Activated T-helper 2 cell treated with anti-CD3 and anti-CD28 coated beads, Interferon-gamma antibody, Interleukin-2, Interleukin-4, amounts not matched to agents 10 μg/mL and 5 μg/mL and 100 μg/mL, durations not matched to agents 14 hours and 24 hours and 36 hours (primary cell): ENCODE results near the gene TTLL11. TPM values are rescaled to one million over a fixed set of nuclear protein-coding genes. Genes with fewer than 3 reads are reported as not detected.

ENCODE experiments used
- DNase-seq: peaks from one replicate; pipeline ENCODE4 v3.0.0; 2021; ENCODE audit warnings: low spot score
- H3K27ac Mint-ChIP-seq: one replicate; pipeline ENCODE4 v1.8.0; 2021; ENCODE audit warnings: mixed read lengths
- H3K27me3 Mint-ChIP-seq: one replicate; pipeline ENCODE4 v1.8.0; 2021; ENCODE audit warnings: low read depth, mixed read lengths
- H3K36me3 Mint-ChIP-seq: one replicate; pipeline ENCODE4 v1.8.0; 2021; ENCODE audit warnings: low read depth, mixed read lengths
- H3K4me1 Mint-ChIP-seq: one replicate; pipeline ENCODE4 v1.8.0; 2021; ENCODE audit warnings: low read depth, mixed read lengths
- H3K4me3 Mint-ChIP-seq: one replicate; pipeline ENCODE4 v1.8.0; 2021; ENCODE audit warnings: low read depth, mild to moderate bottlenecking, moderate library complexity, mixed read lengths
- H3K9me3 Mint-ChIP-seq: one replicate; pipeline ENCODE4 v1.8.0; 2021; ENCODE audit warnings: mixed read lengths
- intact Hi-C: fragments of 100-400 bp; cut with micrococcal nuclease; formaldehyde crosslinking; loops from one replicate; pipeline ENCODE4 v1.15.1; 2023
- total RNA-seq: library from RNA; stranded (reverse); gene quantifications from 2 replicates; pipeline ENCODE4 v1.2.3, GENCODE V29; 2022

TTLL11 gene
- total RNA-seq, 1 donor from 2014 or later: 2.2 TPM

DNA sequence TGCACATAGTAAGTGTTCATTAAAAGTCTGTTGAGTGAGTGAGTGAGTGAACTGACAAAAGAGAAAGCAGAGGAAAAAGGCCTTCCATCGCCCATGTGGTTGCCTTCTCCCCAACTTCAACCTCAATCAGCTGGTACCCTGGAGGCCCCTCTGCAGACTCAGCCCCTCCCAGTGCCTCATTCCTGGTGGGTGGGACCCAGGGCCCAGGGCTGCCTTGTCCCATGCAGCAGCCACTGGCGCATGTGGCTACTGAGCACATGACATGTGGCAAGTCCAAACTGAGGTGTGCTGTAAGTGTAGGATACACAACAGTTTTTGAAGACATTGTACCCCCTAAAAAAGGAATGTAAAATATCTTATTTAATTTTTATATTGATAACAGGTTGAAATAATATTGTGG, 36.9 kb upstream of the TTLL11 start:
- Mint-ChIP-seq H3K9me3 (no peaks in the 10 kb centered on the region), H3K27ac (no peak overlapping the region), H3K27me3 (peaks cover 29% of the 10 kb centered on the region), H3K4me3 (no peak overlapping the region), H3K36me3 (no peaks in the 10 kb centered on the region), H3K4me1 (peaks cover 5% of the 10 kb centered on the region)
- no peak for DNase-seq
- intact Hi-C loops: no loop called here

DNA sequence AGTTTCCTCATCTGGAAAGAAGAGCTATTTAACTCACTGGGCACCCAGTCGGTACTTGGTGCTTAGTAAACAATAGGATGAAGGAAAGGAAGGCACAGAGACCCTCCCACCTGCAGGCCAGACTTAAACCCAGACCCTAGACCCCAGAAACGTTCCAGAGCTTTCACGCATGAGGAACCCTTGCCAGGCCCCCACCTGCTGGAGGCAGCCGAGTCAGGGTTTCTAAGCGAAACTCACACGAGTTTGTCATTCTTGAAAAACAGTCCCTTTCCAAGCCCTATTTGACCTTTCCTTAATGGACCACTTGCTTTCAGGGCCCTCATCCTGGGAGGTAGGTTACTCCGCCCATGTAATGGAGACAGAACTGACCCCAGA, 35.8 kb upstream of the TTLL11 start:
- peaks cover 34% of the 10 kb centered on the region for H3K27me3 Mint-ChIP-seq
- no peak overlapping the region for H3K27ac Mint-ChIP-seq

DNA sequence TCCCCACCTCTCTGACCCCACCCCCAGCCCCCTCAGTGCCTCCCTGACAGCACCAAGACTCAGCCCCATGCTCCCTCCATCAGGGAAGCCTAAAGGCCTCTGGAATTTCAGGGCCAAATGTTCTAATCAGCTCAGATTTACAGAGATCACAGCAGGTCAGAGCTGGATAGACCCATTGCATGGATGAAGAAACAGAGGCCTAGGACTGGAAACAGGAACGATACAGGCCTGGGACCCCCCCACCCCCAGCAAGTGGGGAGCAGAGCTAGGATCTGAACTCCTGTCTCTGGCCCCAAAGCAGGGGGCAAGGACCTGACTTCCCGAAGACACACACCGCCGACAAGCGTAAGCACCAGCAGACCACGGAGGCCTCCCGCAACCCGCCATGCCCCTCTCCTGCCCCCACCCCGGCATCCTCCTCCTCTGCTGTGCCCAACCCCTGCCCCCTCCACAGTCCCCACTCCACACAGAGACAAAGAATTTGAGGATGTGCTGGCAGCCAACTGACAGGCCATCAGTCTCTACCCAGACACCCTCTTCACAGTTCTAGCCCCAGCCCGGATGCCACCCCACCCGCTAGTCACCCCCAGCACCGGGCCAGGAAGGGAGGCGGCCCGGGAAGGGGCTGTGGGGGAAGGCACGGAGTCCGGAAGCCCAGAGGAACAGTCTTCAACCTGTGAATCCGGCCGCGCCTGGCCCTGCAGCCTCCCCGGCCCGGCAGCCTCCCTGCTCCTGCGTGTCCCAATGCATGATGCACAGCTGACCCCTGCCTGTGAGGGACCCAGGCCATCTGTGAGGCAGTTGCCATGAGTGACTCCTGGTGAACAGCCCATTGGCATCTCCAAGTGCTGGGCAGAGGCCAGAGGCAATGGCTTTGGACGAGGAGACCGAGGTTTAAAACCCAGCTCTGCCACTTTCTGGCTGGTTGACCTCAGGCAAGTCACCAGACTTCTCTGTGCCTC, 35.2 kb upstream of the TTLL11 start:
- H3K27me3 Mint-ChIP-seq: peaks cover 34% of the 10 kb centered on the region
- no peaks in the 10 kb centered on the region for H3K36me3 Mint-ChIP-seq
- no peak overlapping the region for H3K4me3 Mint-ChIP-seq
- intact Hi-C loops: no loop called here
- no peak overlapping the region for H3K27ac Mint-ChIP-seq
- no peak for DNase-seq
- H3K4me1 Mint-ChIP-seq: peaks cover 5% of the 10 kb centered on the region
- H3K9me3 Mint-ChIP-seq: no peaks in the 10 kb centered on the region

More for the DNA sequence above, 35.8 kb upstream of the TTLL11 start:
- Mint-ChIP-seq H3K4me1 (peaks cover 5% of the 10 kb centered on the region), H3K36me3 (no peaks in the 10 kb centered on the region), H3K9me3 (no peaks in the 10 kb centered on the region), H3K4me3 (no peak overlapping the region)
- DNase-seq: no peak
- intact Hi-C loops: no loop called here

DNA sequence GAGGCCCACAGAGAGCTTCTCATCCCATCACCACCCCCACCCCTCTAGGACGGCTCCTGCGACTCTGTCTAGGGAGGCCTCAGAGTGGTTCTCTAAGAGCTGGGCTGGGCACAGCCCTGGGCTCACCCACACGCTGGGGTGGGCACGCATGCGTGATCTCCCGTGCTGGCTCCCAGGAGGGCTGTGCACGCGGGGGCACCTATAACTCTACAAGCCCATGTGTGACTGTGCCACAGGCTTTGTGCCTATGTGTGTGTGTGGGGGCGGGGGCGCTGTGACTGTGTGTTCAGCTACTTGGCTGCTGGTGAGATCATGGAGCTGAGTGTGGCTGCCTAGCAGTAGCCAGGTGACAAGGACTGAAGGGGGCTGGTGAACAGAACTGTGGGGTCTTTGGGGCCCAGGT, 34.3 kb upstream of the TTLL11 start:
- Mint-ChIP-seq H3K27me3 (peaks cover 36% of the 10 kb centered on the region), H3K4me3 (no peak overlapping the region), H3K9me3 (no peaks in the 10 kb centered on the region), H3K4me1 (peaks cover 7% of the 10 kb centered on the region), H3K27ac (no peak overlapping the region), H3K36me3 (no peaks in the 10 kb centered on the region)
- DNase-seq: no peak
- intact Hi-C loops: loop anchor here (2.0 kb wide), 1 partner anchor 31 kb away; the partner anchor contains the start of genes MORN5 and NDUFA8

DNA sequence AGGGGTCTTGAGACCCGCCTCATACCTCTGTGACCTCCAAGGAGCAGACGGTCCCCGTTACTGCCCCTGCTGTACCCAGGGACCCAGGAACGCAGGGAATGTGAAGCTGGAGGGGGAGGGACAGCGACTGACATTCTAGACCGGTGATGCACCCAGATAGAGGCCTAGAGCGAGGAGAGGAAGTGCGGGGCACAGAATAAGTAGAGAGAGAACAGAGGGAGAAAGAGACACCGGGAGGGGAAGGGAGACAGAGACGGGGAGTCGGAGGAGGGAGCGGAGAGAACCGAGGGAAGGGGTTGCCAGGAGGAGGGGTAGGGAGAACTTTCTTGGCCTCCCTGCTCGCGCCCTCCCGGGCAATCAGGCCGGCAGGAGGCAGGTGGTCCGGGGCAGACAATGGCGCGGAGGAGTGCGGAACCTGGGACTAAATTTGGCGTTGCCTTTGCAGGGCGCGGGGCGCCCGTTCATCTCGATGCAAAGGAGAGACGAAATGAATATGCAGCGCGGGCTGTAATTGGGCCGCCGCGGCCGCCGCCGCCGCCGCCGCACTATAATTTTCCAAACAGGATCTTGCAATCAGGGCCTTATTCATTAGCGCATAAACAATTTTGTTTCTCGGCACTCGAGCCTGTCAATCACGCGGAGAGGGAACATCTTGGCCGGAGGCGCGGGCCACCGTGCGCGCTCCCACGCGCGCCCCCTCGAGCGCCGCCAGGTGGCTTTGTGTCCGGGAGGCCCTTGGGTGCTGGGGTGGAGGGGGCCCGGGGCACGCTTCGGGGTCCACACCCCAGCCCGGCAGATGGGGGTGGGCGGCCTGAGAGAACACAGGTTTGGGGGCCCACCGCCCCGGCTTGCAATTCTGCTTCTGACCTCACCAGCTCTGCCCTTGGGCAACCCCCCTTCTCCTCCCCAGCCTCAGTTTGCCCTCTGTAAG, 33.5 kb upstream of the TTLL11 start:
- Mint-ChIP-seq H3K9me3 (no peaks in the 10 kb centered on the region), H3K4me1 (peaks cover 7% of the 10 kb centered on the region), H3K27ac (no peak overlapping the region), H3K4me3 (peak overlapping the region; percentile 9), H3K36me3 (no peaks in the 10 kb centered on the region), H3K27me3 (peaks cover 33% of the 10 kb centered on the region)
- intact Hi-C loops: loop anchor here (2.0 kb wide), 1 partner anchor 32 kb away; the partner anchor contains the start of genes MORN5 and NDUFA8
- no peak for DNase-seq

DNA sequence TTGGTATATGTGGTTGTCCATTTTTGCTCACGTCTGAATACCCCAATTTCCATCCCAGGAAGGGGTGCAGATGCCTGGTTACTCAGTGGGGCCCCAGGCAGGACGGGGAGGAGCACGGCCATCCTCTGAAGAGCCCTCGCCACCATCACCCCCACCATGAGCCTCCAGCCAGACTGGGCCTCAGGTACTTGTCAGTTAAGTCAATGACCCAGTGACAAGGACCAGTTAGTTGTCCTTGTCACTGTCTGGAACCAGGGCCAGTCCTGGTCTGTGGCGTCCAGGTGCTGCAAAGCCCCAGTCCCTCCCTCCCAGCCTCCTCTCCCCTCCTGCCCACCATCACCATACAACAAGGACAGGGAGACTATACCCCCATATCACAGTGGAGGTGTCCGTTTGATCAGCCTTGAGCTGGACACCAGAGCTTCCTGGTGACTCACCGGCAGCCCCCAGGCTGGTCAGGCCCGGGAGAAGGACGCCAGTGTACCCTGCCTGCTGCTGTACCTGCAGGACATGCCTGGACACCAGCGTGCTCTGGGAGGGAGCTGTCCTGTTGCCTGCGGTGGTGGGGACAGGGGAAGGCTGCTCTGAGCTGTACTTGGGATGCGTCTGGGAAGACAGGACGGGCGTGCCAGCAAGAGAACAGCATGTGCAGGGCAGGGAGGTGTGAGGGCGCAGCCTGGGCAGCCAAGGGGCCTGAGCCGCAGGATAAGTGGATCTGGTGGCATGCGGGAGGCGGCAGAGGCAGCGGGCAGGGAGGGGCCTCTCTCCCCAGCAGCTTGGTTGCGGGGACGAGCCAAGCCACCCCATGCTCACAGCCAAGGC, 32.6 kb upstream of the TTLL11 start:
- Mint-ChIP-seq H3K4me3 (no peak overlapping the region), H3K9me3 (no peaks in the 10 kb centered on the region), H3K27ac (no peak overlapping the region), H3K36me3 (no peaks in the 10 kb centered on the region), H3K27me3 (peaks cover 30% of the 10 kb centered on the region), H3K4me1 (peaks cover 7% of the 10 kb centered on the region)
- intact Hi-C loops: loop anchor here (1.0 to 2.0 kb wide), 3 partner anchors 33 to 328 kb away; partner anchors contain the start of genes MORN5 and NDUFA8
- DNase-seq: no peak

DNA sequence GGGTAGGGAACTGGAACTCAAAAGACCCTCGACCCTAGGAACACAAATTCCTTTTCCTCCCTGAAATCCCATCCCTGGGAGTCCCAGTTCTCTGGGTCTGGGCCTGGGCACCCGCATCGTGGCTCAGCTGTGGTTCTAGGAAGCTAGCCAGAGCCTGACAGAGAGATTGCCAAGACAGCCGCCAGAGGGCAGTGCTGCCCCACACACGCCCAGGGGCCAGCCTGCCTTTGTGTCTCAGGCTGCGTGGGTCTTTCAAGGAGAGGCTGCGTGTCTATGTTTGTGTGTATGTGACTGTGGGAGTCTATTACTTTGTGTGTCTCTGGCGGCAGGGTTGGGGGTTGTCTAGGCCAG, 32.0 kb upstream of the TTLL11 start:
- Mint-ChIP-seq H3K4me1 (peaks cover 7% of the 10 kb centered on the region), H3K36me3 (no peaks in the 10 kb centered on the region), H3K27ac (no peak overlapping the region), H3K9me3 (no peaks in the 10 kb centered on the region), H3K27me3 (peaks cover 30% of the 10 kb centered on the region), H3K4me3 (no peak overlapping the region)
- intact Hi-C loops: loop anchor here (1.0 kb wide), 2 partner anchors 225 to 328 kb away; no protein-coding TSS in a partner anchor
- DNase-seq: peak; percentile 63

DNA sequence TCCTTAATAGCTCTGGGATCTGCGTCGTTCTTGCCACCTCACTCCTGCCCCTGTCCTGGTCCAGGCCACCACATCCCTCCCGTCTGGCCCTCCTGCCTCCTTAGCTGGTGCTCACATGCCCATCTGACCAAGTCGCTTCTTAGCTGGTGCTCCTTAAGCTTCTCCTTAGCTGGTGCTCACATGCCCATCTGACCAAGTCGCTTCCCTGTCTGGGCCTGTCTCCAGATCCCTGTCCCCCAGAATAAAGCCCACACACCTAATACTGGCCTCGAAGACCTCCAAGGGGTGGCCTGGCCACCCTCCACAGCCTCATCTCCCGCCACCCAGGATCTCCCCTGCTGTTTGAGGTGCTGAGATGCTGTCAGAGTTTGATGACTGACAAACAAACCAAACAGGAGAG, 31.4 kb upstream of the TTLL11 start:
- intact Hi-C loops: no loop called here
- Mint-ChIP-seq H3K27me3 (peaks cover 30% of the 10 kb centered on the region), H3K4me3 (no peak overlapping the region), H3K36me3 (no peaks in the 10 kb centered on the region), H3K9me3 (no peaks in the 10 kb centered on the region), H3K27ac (no peak overlapping the region), H3K4me1 (peaks cover 7% of the 10 kb centered on the region)
- no peak for DNase-seq

DNA sequence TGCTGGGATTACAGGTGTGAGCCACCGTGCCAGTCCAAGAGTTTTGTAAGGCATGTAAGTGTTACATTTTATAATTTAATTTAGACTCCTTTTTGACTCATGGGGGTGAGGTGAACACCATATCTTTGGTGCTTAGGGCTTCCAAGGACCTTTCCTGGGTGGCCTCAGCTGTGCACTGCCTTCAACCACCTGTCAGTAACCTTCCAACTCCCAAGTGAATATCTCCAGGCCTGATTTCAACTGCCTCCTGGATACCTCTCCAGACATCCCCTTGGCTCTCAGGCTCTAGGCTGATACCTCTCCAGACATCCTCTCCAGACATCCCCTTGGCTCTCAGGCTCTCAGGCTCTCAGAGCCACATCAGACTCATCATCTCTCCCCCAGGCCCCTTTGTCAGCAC, 30.9 kb upstream of the TTLL11 start:
- no peak overlapping the region for H3K27ac Mint-ChIP-seq
- H3K9me3 Mint-ChIP-seq: no peaks in the 10 kb centered on the region
- H3K27me3 Mint-ChIP-seq: peaks cover 30% of the 10 kb centered on the region
- intact Hi-C loops: no loop called here
- no peaks in the 10 kb centered on the region for H3K36me3 Mint-ChIP-seq
- H3K4me3 Mint-ChIP-seq: no peak overlapping the region
- DNase-seq: no peak
- H3K4me1 Mint-ChIP-seq: peaks cover 7% of the 10 kb centered on the region

DNA sequence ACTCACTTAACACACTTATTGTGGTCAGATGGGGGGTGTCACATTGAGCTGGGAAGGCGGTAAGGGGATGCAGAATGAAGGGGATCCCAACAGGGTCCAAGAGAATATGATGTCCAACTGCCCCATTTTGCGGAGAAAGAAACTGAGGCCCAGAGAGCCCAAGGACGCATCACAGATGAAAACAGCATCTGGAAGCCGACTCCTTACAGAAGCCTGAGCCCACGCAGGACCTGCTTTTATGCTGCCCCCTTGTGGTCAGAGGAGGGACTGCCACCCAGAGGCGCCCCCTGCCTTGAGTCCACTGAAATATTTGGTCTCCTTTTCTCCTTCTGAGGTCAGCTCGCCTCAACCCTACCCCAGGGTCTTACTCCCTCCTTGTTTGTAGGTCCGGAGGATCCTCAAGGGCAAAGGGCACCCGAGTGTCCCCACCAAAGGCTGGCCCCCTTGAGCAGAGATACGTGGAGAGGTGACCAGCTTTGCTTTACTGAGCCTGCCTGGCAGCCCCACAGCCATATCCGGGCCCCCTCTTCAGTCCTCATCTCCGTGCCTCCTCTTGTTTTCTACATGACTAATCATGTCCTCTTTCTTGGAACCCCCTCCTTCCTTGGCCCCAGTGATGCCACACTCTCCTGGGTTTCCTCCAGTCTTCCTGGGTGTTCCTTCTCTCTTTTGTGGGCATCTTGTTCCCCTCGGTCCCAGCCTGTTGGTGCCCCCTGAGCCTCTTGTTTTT, 30.0 kb upstream of the TTLL11 start:
- peaks cover 30% of the 10 kb centered on the region for H3K27me3 Mint-ChIP-seq
- H3K4me3 Mint-ChIP-seq: no peak overlapping the region
- intact Hi-C loops: loop anchor here (1.0 kb wide), 1 partner anchor 24 kb away; no protein-coding TSS in a partner anchor
- H3K9me3 Mint-ChIP-seq: no peaks in the 10 kb centered on the region
- peak; percentile 55 for DNase-seq
- no peaks in the 10 kb centered on the region for H3K36me3 Mint-ChIP-seq
- peaks cover 7% of the 10 kb centered on the region for H3K4me1 Mint-ChIP-seq
- no peak overlapping the region for H3K27ac Mint-ChIP-seq

DNA sequence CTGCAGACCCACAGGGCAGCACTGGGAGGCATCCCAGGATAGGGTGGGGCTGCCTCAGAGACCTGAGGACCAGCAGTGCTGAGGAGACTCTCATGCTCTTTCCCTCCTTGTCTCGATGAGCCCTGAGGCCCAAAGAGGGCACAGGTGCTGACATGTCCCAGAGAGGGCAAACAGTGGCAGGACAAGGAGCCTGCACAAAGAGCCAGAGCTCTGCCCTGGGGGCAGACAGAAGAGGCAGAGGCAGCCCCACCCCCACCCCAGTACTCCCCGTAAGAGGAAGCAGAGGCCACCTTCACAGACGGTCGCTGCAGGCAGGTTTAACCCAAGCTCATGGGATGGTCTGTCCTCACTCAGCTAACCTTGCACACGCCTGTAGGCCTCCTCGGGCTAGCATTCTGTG, 29.4 kb upstream of the TTLL11 start:
- intact Hi-C loops: no loop called here

More for the DNA sequence above, 29.4 kb upstream of the TTLL11 start:
- H3K9me3 Mint-ChIP-seq: no peaks in the 10 kb centered on the region
- peaks cover 7% of the 10 kb centered on the region for H3K4me1 Mint-ChIP-seq
- H3K36me3 Mint-ChIP-seq: no peaks in the 10 kb centered on the region
- no peak for DNase-seq
- no peak overlapping the region for H3K4me3 Mint-ChIP-seq
- H3K27ac Mint-ChIP-seq: no peak overlapping the region
- H3K27me3 Mint-ChIP-seq: peaks cover 28% of the 10 kb centered on the region
